Right lobe of liver (tissue), 4 donors: ENCODE data around the gene SF3B1.

Experiments used
- CTCF ChIP-seq, 4 donors: fragments of 200-600 bp in 3 of 4; fragments of 450-650 bp in 1 of 4; IDR thresholded peaks; one replicate each; pipeline versions ENCODE4 v1.5.1 to v1.8.0; 2016 to 2022; ENCODE audit warnings: antibody characterized with exemption in 4 of 4, mild to moderate bottlenecking in 2 of 4
- POLR2A ChIP-seq: fragments of 450-650 bp; IDR thresholded peaks from one replicate; pipeline ENCODE4 v1.6.1; 2017; ENCODE audit warnings: antibody characterized with exemption, mild to moderate bottlenecking
- donor health status: DM: no; HTN: no; CAD: no.
- donor health status: DM: no; HTN: no; CAD: no.
- donor health status: DM: no; HTN: yes; CAD: no.

DNA sequence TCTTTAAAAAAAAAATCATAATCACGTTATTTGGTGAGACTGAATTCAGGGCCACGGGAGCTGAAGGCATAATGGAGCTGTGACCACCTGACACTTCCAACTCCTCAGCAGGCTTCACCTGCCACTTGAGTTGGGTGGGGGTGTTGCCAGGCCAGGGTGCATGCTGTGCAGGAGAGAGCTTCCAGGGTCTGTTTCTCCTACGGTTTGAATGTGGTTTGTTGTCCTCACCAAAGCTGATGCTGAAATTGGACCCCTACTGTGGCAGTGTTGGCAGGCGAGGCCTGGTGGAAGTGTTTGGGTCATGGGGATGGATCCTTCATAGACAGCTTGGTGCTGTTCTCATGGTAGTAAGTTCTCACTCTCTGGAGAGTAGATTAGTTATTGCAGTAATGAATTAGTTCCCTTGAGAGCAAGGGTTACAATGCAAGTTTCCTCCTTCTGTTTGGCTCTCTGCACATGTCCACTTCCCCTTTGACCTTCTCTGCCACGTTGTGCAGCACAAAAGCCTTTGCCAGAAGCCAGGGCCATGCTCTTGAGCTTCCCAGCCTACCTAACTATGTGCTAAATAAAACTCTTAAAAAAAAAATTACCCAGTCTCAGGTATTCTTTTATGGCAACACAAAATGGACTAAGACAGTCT, 86.0 kb downstream of the SF3B1 start:
- TF ChIP-seq CTCF (IDR thresholded peaks at IDR 0.05) (no peak), POLR2A (no peak)
